ENCODE measurements around the gene SP4. TPM values are rescaled to one million over a fixed set of nuclear protein-coding genes. Genes with fewer than 3 reads are reported as not detected.

SP4 gene
- total RNA-seq, 1 experiment from 2014 or later, result 9.3 TPM

DNA sequence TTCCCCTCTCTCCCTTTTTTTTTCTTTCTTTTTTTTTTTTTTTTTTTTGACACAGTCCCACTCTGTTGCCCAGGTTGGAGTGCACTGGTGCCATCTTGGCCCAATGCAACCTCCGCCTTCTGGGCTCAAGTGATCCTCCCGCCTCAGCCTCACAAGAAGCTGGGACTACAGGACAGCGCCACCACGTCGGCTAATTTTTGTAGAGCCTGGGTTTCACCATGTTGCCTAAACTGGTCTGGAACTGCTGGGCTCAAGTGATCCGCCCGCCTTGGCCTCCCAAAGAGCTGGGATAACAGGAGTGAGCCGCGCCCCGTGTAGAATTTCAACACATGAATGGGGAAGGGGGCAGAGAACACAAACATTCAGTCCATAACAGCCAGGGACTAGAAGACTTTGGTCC is 2.6 kb upstream of the SP4 start:
- no peak overlapping the region for H3K27ac ChIP-seq (ENCODE audit: low read depth, low read length, poor library complexity, severe bottlenecking)
- H3K27me3 ChIP-seq (replicated peaks; ENCODE audit: insufficient read depth, low read depth, low read length, poor library complexity), result no peaks in the 10 kb centered on the region
- no TSS peak for BruUV-seq (replicated peaks)
- H3K36me3 ChIP-seq (ENCODE audit: insufficient read depth, low read length, poor library complexity, severe bottlenecking), result no peaks in the 10 kb centered on the region
- ChIA-PET CTCF (no interaction called here), POLR2A (ENCODE audit: low non-redundant PET) (interaction anchor here (0.7 kb wide), 1 partner anchor 20 kb away, joined by 12 read pairs; no protein-coding TSS in a partner anchor)
- H3K4me3 ChIP-seq (ENCODE audit: low read depth, low read length, poor library complexity, severe bottlenecking), result no peak overlapping the region
- no peak for DNase-seq (ENCODE audit: low spot score)
- intact Hi-C loops (cut with micrococcal nuclease; ENCODE audit: unreplicated experiment), result no loop called here
- peaks cover 5% of the 10 kb centered on the region for H3K4me1 ChIP-seq (ENCODE audit: insufficient read depth, low read length, poor library complexity, severe bottlenecking)
- TF ChIP-seq, protein P1, sequence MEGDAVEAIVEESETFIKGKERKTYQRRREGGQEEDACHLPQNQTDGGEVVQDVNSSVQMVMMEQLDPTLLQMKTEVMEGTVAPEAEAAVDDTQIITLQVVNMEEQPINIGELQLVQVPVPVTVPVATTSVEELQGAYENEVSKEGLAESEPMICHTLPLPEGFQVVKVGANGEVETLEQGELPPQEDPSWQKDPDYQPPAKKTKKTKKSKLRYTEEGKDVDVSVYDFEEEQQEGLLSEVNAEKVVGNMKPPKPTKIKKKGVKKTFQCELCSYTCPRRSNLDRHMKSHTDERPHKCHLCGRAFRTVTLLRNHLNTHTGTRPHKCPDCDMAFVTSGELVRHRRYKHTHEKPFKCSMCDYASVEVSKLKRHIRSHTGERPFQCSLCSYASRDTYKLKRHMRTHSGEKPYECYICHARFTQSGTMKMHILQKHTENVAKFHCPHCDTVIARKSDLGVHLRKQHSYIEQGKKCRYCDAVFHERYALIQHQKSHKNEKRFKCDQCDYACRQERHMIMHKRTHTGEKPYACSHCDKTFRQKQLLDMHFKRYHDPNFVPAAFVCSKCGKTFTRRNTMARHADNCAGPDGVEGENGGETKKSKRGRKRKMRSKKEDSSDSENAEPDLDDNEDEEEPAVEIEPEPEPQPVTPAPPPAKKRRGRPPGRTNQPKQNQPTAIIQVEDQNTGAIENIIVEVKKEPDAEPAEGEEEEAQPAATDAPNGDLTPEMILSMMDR (conservative IDR thresholded peaks at IDR 0.05; ENCODE audit: low read depth, low read length), result no peak
- no peak for TF ChIP-seq EZH2 (IDR thresholded peaks at IDR 0.05; ENCODE audit: borderline replicate concordance, low read depth, low read length, poor library complexity, severe bottlenecking)
- H3K9me3 ChIP-seq (ENCODE audit: low read depth, low read length, poor library complexity, severe bottlenecking), result no peaks in the 10 kb centered on the region

DNA sequence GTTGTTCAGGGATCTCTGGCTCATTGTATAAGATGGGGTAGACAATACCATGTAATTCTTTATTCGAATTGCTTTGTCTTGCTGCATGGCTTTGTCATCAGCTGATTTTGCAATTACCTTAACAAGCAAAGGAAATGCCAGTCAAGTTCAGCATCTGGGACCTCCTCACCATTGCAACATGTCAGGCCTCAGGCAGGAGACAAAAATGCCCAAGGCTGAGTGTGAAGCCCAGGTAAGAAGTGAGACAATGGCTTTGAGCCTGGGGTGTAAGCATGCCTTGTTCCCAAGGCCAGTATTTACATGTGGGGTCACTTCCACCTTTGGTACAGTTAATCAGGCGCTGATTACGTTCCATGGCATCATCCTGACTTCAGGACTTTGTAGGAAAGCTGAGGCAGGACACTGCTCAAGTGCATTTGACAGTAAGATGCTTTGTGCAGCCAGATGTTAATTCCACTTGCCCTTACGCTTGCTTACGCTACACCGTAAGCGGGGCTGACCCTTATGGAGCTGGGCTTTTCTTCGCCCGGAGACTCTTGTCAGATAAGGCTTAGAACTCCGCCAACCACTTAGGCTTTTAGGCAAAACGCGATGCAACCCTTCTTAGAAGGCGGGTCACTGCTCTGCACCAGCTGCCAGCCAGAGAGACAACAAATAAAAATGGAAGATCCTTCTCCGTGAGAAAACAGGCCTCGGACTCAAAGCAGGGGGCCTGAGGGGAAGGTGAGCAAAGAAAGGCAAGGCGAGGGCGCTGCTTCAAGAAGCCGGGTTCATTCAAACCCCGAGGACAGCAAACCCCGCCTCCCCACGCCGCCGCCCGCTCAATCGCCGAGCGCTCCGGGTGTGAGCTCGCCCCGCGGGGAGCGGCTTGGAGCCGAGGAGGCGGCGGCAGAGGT is 1.3 kb upstream of the SP4 start:
- intact Hi-C loops (cut with micrococcal nuclease; ENCODE audit: unreplicated experiment), result no loop called here
- no peak for DNase-seq (ENCODE audit: low spot score)
- Histone ChIP-seq H3K27ac (ENCODE audit: low read depth, low read length, poor library complexity, severe bottlenecking) (peak overlapping the region; percentile 64), H3K27me3 (replicated peaks; ENCODE audit: insufficient read depth, low read depth, low read length, poor library complexity) (no peaks in the 10 kb centered on the region), H3K9me3 (ENCODE audit: low read depth, low read length, poor library complexity, severe bottlenecking) (no peaks in the 10 kb centered on the region), H3K4me1 (ENCODE audit: insufficient read depth, low read length, poor library complexity, severe bottlenecking) (peaks cover 8% of the 10 kb centered on the region), H3K4me3 (ENCODE audit: low read depth, low read length, poor library complexity, severe bottlenecking) (peak overlapping the region; percentile 41), H3K36me3 (ENCODE audit: insufficient read depth, low read length, poor library complexity, severe bottlenecking) (no peaks in the 10 kb centered on the region)
- TF ChIP-seq, protein P1 (conservative IDR thresholded peaks at IDR 0.05; ENCODE audit: low read depth, low read length), result no peak
- BruUV-seq (replicated peaks), result no TSS peak
- ChIA-PET POLR2A (ENCODE audit: low non-redundant PET) (interaction anchor here (0.6 to 0.8 kb wide), 3 partner anchors 15 to 413 kb away, joined by 4 to 8 read pairs (median 4); no protein-coding TSS in a partner anchor), CTCF (no interaction called here)

DNA sequence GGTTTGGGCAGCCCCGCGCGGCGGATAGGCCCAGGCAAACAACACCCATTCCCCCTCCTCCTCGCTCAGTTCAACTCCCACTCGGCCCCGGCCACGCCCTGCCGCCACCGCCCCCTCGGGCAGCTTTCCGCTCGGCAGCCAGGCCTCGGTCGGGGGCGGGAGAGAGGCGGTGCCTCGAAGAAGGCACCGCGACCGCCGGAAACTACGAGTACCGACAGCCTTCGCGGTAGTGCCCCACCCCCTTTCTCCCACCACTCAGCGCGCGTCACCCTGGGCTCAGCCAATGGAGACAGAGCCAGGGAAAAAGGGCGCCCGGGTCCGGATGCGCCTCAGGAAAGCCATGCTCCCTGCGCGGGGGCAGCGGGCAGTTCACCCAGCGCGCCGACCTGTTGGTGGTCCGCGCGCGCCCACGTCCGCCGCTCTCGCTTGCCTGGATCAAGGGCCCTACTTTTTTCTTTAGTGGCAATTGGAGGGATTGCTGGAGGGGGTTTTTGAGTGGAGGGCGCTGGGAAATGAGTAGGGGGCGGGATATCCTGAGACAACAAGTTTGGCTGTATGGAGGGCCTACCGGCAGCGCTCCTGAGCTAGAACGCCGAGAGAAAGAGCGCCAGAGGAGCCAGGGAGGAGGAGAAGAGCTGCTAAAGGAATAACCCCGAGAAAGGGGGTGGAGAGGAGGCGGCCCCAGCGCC is 557 bp upstream of the SP4 start:
- BruUV-seq (replicated peaks), result no TSS peak
- POLR2A ChIA-PET (ENCODE audit: low non-redundant PET), result interaction anchor here (0.6 to 0.8 kb wide), 4 partner anchors 14 to 414 kb away, joined by 3 to 8 read pairs (median 4); no protein-coding TSS in a partner anchor
- H3K27me3 ChIP-seq (replicated peaks; ENCODE audit: insufficient read depth, low read depth, low read length, poor library complexity), result no peaks in the 10 kb centered on the region

More for the DNA sequence above, 557 bp upstream of the SP4 start:
- CTCF ChIA-PET, result no interaction called here
- H3K36me3 ChIP-seq (ENCODE audit: insufficient read depth, low read length, poor library complexity, severe bottlenecking), result no peaks in the 10 kb centered on the region
- peaks cover 12% of the 10 kb centered on the region for H3K4me1 ChIP-seq (ENCODE audit: insufficient read depth, low read length, poor library complexity, severe bottlenecking)
- H3K27ac ChIP-seq (ENCODE audit: low read depth, low read length, poor library complexity, severe bottlenecking), result peak overlapping the region; percentile 97
- intact Hi-C loops (cut with micrococcal nuclease; ENCODE audit: unreplicated experiment), result no loop called here
- H3K9me3 ChIP-seq (ENCODE audit: low read depth, low read length, poor library complexity, severe bottlenecking), result no peaks in the 10 kb centered on the region
- H3K4me3 ChIP-seq (ENCODE audit: low read depth, low read length, poor library complexity, severe bottlenecking), result peak overlapping the region; percentile 56
- DNase-seq (ENCODE audit: low spot score), result peak; percentile 99
- TF ChIP-seq EZH2 (IDR thresholded peaks at IDR 0.05; ENCODE audit: borderline replicate concordance, low read depth, low read length, poor library complexity, severe bottlenecking), result no peak
- TF ChIP-seq, protein P1 (conservative IDR thresholded peaks at IDR 0.05; ENCODE audit: low read depth, low read length), result no peak
